T-cell (primary cell): ENCODE data around the gene IFT22. TPM values are rescaled to one million over a fixed set of nuclear protein-coding genes. Genes with fewer than 3 reads are reported as not detected.
"Not testable (repeated sequence)": the region's sequence is repeated elsewhere in the genome, so short reads cannot be mapped to it uniquely, and the experiment has no call there.

Experiments
- ATAC-seq, 4 experiments: fragments of 200-7000 bp in 3 of 4; fragments of 150-1000 bp in 1 of 4; cut with Tn5 transposase; replicated peaks in 1 of 4; 1 replicate in 3 of 4; 2 replicates in 1 of 4; pipeline ENCODE4 v1.10.0; 2021; ENCODE audit warnings: moderate library complexity in 3 of 4, mild to moderate bottlenecking in 2 of 4, moderate number of reproducible peaks in 1 of 4
- CTCF ChIA-PET, 2 donors: fragments of 300-600 bp; sonication (Branson Sonifier 250); formaldehyde crosslinking; loops; one replicate each; lab custom pipeline; 2022; ENCODE audit warnings: antibody characterized with exemption in 2 of 2; lab: Charles Lee
- POLR2A ChIA-PET, 2 donors: fragments of 300-600 bp; sonication (Branson Sonifier 250); formaldehyde crosslinking; loops; one replicate each; lab custom pipeline; 2022; ENCODE audit warnings: antibody characterized with exemption in 2 of 2; lab: Charles Lee
- DNase-seq, 35 experiments: peaks; one replicate each; pipeline versions ENCODE4 v3.0.0 to v3.0.0-alpha.2; 2013 to 2023
- H3K27ac ChIP-seq: one replicate; pipeline ENCODE4 v1.5.1; 2013; ENCODE audit warnings: low read length
- H3K27me3 ChIP-seq, 2 experiments: replicated peaks in 1 of 2; 1 replicate in 1 of 2; 2 replicates in 1 of 2; pipeline versions ENCODE4 v1.6.1 to v1.7.0; 2013; ENCODE audit warnings: low read length in 1 of 2, mixed read lengths in 1 of 2; ENCODE audit not compliant: control insufficient read depth in 2 of 2, insufficient read depth in 2 of 2; ENCODE audit errors: extremely low read depth in 1 of 2
- H3K36me3 ChIP-seq, 2 donors: 1 replicate in 1 of 2; 2 replicates in 1 of 2; pipeline versions ENCODE4 v1.6.1 to v1.7.0; 2013; ENCODE audit warnings: low read length in 1 of 2; ENCODE audit not compliant: control insufficient read depth in 2 of 2, insufficient read depth in 1 of 2; ENCODE audit errors: extremely low read depth in 1 of 2
- H3K4me1 ChIP-seq, 2 experiments: 1 replicate in 1 of 2; 2 replicates in 1 of 2; pipeline versions ENCODE4 v1.6.1 to v1.7.0; 2013; ENCODE audit warnings: low read length in 2 of 2, mixed read lengths in 1 of 2; ENCODE audit not compliant: insufficient read depth in 2 of 2, control insufficient read depth in 1 of 2; ENCODE audit errors: extremely low read depth in 1 of 2
- H3K4me3 ChIP-seq, 2 donors: 1 replicate in 1 of 2; 2 replicates in 1 of 2; pipeline versions ENCODE4 v1.5.1 to v1.7.0; 2013; ENCODE audit warnings: mild to moderate bottlenecking in 2 of 2, low read length in 1 of 2, moderate library complexity in 1 of 2; ENCODE audit not compliant: control insufficient read depth in 1 of 2; ENCODE audit errors: extremely low read depth in 1 of 2
- H3K9me3 ChIP-seq: 2 replicates; pipeline ENCODE4 v1.7.0; 2013
- H3K27ac Mint-ChIP-seq, 2 donors: one replicate each; pipeline ENCODE4 v1.8.0; 2020 to 2021; ENCODE audit warnings: mild to moderate bottlenecking in 2 of 2, mixed read lengths in 2 of 2
- H3K27me3 Mint-ChIP-seq, 2 donors: one replicate each; pipeline ENCODE4 v1.8.0; 2021 to 2022; ENCODE audit warnings: mixed read lengths in 2 of 2
- H3K36me3 Mint-ChIP-seq: one replicate; pipeline ENCODE4 v1.8.0; 2021; ENCODE audit warnings: mixed read lengths
- H3K4me1 Mint-ChIP-seq, 3 donors: one replicate each; pipeline ENCODE4 v1.8.0; 2020 to 2022; ENCODE audit warnings: mixed read lengths in 3 of 3, mild to moderate bottlenecking in 1 of 3
- H3K4me3 Mint-ChIP-seq, 3 donors: one replicate each; pipeline ENCODE4 v1.8.0; 2020 to 2022; ENCODE audit warnings: mild to moderate bottlenecking in 3 of 3, mixed read lengths in 3 of 3, moderate library complexity in 3 of 3
- H3K9me3 Mint-ChIP-seq, 3 donors: one replicate each; pipeline ENCODE4 v1.8.0; 2020 to 2022; ENCODE audit warnings: mixed read lengths in 3 of 3
- WGBS: methylation state at CpG from one replicate; pipeline ENCODE4 v1.1.5; 2013; ENCODE audit warnings: missing lambda C conversion rate; ENCODE audit not compliant: insufficient coverage; 5-methylcytosine and 5-hydroxymethylcytosine counted together
- total RNA-seq, 35 experiments: library from RNA in 6 of 35; stranded (reverse) in 6 of 35; fragments of 120-200 nt in 1 of 35; gene quantifications; one replicate each; pipeline versions ENCODE4 v1.2.1 to v1.2.4 and lab custom pipeline; 2013 to 2026

The IFT22 gene
- total RNA-seq, 5 donors from 2014 or later (not counting 1 experiment from before 2014, with no cell fraction given) = 1.4 to 6.5 (median 4.6) TPM

- Histone ChIP-seq H3K27ac (no peak overlapping the region), H3K36me3 (no peaks in the 10 kb centered on the region), H3K27me3 (peaks cover 0 to 36% of the 10 kb centered on the region in 2 experiments), H3K4me3 (no peak overlapping the region), H3K4me1 (peaks cover 0 to 8% of the 10 kb centered on the region in 2 experiments), H3K9me3 (no peaks in the 10 kb centered on the region)
- no peak for DNase-seq
- no peak for ATAC-seq
- Mint-ChIP-seq H3K27me3 (peaks cover 20 to 27% of the 10 kb centered on the region in 2 donors), H3K4me3 (no peak overlapping the region), H3K4me1 (peaks cover 6 to 15% (median 14%) of the 10 kb centered on the region in 3 donors), H3K9me3 (peaks cover 0 to 4% (median 0%) of the 10 kb centered on the region in 3 donors), H3K36me3 (no peaks in the 10 kb centered on the region), H3K27ac (no peak overlapping the region)
- no CpG with 5 or more reads among the region's 3 CpGs for WGBS
- ChIA-PET CTCF (interaction anchor here (0.5 to 1.1 kb wide), 3 partner anchors 144 to 545 kb away, joined by 3 to 4 read pairs (median 4); no protein-coding TSS in a partner anchor), POLR2A (no interaction called here)
These were observed 33.2 kb downstream of the IFT22 start for GRCh38 chr7:101288439-101288838.

DNA sequence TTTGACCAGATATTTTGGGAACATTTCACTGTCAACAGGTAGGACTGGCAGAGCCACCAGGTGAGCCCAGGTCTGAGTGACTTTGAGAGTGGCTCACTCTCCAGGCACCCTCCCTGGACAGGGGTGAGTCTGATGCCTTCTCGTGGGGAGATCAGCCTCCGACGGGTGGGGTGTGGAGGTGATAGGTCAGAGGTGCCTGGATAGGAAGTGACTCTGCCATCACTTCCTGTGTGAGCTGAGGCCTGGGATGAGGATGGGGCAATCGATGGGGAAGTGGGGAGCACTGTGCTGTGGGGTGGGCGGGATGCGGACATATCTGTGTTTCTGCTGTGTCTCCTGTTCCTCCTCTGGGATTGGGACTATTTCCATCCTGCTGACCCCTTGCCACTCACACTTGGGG, 34.6 kb downstream of the IFT22 start:
- POLR2A ChIA-PET = no interaction called here
- peaks cover 11 to 21% (median 20%) of the 10 kb centered on the region in 3 donors for H3K4me1 Mint-ChIP-seq

GRCh38 chr7:101285880-101286279, 35.7 kb downstream of the IFT22 start:
- H3K4me3 ChIP-seq, H3K9me3 Mint-ChIP-seq, POLR2A ChIA-PET, ATAC-seq, DNase-seq, H3K27ac ChIP-seq, H3K36me3 Mint-ChIP-seq, H3K36me3 ChIP-seq, H3K4me3 Mint-ChIP-seq, H3K9me3 ChIP-seq, CTCF ChIA-PET, H3K27ac Mint-ChIP-seq: not testable (repeated sequence)
- Histone ChIP-seq H3K27me3 (peaks cover 0 to 17% of the 10 kb centered on the region in 2 experiments), H3K4me1 (peaks cover 0 to 15% of the 10 kb centered on the region in 2 experiments)
- no CpG with 5 or more reads among the region's 3 CpGs for WGBS
- H3K27me3 Mint-ChIP-seq = peaks cover 11 to 15% of the 10 kb centered on the region in 2 donors
- H3K4me1 Mint-ChIP-seq = peaks cover 11 to 21% (median 20%) of the 10 kb centered on the region in 3 donors

More for the DNA sequence above, 34.6 kb downstream of the IFT22 start:
- no peak overlapping the region for H3K27ac Mint-ChIP-seq
- DNase-seq = no peak
- H3K4me3 Mint-ChIP-seq = no peak overlapping the region
- no peaks in the 10 kb centered on the region for H3K36me3 ChIP-seq
- H3K9me3 Mint-ChIP-seq = peaks cover 0 to 4% (median 0%) of the 10 kb centered on the region in 3 donors
- peaks cover 0 to 15% of the 10 kb centered on the region in 2 experiments for H3K4me1 ChIP-seq
- no peak overlapping the region for H3K4me3 ChIP-seq
- H3K9me3 ChIP-seq = no peaks in the 10 kb centered on the region
- H3K27me3 Mint-ChIP-seq = peaks cover 14 to 21% of the 10 kb centered on the region in 2 donors
- H3K36me3 Mint-ChIP-seq = no peaks in the 10 kb centered on the region
- no peak for ATAC-seq
- no peak overlapping the region for H3K27ac ChIP-seq
- 0% methylated on average over 1 of the region's 6 CpGs for WGBS
- CTCF ChIA-PET = no interaction called here
- peaks cover 0 to 26% of the 10 kb centered on the region in 2 experiments for H3K27me3 ChIP-seq

DNA sequence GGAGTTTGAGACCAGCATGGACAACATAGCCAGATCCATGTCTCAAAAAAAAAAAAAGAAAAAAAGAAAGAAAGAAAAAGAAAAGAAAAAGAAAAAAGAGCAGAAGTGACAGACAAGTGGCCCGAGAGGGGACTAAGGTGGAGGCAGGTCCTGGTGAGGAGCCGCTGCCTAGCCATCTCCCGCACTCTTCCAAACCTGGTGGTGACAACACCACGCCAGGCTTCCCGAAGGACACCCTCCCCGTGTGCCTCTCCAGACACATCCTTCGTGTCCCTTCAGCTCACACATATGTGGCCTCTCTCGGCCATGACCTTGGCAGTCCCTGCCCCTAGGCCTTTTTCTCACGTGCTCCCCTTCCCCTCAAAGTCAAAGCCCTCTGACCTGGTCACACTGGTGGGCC, 36.4 kb downstream of the IFT22 start:
- peaks cover 0 to 4% (median 0%) of the 10 kb centered on the region in 3 donors for H3K9me3 Mint-ChIP-seq
- H3K4me1 ChIP-seq = peaks cover 0 to 13% of the 10 kb centered on the region in 2 experiments
- H3K36me3 Mint-ChIP-seq = no peaks in the 10 kb centered on the region
- POLR2A ChIA-PET = no interaction called here
- peaks cover 5 to 14% (median 14%) of the 10 kb centered on the region in 3 donors for H3K4me1 Mint-ChIP-seq
- H3K27me3 ChIP-seq = peaks cover 0 to 12% of the 10 kb centered on the region in 2 experiments
- H3K9me3 ChIP-seq = no peaks in the 10 kb centered on the region
- no peak overlapping the region for H3K27ac Mint-ChIP-seq
- peaks cover 8 to 9% of the 10 kb centered on the region in 2 donors for H3K27me3 Mint-ChIP-seq
- WGBS = 100% methylated on average over 5 of the region's 9 CpGs
- CTCF ChIA-PET = interaction anchor here in 1 of 2 donors (0.6 to 0.7 kb wide), 2 partner anchors 138 to 1232 kb away, joined by 3 to 5 read pairs; no protein-coding TSS in a partner anchor
- H3K4me3 ChIP-seq = no peak overlapping the region
- no peak overlapping the region for H3K27ac ChIP-seq
- ATAC-seq = no peak
- H3K36me3 ChIP-seq = no peaks in the 10 kb centered on the region
- DNase-seq = no peak
- H3K4me3 Mint-ChIP-seq = no peak overlapping the region

GRCh38 chr7:101280912-101281311, 40.7 kb downstream of the IFT22 start:
- H3K9me3 ChIP-seq, H3K4me1 ChIP-seq, H3K4me3 ChIP-seq, H3K4me1 Mint-ChIP-seq, H3K27ac Mint-ChIP-seq, H3K4me3 Mint-ChIP-seq, H3K9me3 Mint-ChIP-seq, H3K36me3 Mint-ChIP-seq, POLR2A ChIA-PET, ATAC-seq, H3K27ac ChIP-seq, CTCF ChIA-PET, DNase-seq, H3K36me3 ChIP-seq: not testable (repeated sequence)
- peaks cover 14 to 26% of the 10 kb centered on the region in 2 donors for H3K27me3 Mint-ChIP-seq
- 79% methylated on average over 5 of the region's 8 CpGs for WGBS
- peaks cover 0 to 32% of the 10 kb centered on the region in 2 experiments for H3K27me3 ChIP-seq

DNA sequence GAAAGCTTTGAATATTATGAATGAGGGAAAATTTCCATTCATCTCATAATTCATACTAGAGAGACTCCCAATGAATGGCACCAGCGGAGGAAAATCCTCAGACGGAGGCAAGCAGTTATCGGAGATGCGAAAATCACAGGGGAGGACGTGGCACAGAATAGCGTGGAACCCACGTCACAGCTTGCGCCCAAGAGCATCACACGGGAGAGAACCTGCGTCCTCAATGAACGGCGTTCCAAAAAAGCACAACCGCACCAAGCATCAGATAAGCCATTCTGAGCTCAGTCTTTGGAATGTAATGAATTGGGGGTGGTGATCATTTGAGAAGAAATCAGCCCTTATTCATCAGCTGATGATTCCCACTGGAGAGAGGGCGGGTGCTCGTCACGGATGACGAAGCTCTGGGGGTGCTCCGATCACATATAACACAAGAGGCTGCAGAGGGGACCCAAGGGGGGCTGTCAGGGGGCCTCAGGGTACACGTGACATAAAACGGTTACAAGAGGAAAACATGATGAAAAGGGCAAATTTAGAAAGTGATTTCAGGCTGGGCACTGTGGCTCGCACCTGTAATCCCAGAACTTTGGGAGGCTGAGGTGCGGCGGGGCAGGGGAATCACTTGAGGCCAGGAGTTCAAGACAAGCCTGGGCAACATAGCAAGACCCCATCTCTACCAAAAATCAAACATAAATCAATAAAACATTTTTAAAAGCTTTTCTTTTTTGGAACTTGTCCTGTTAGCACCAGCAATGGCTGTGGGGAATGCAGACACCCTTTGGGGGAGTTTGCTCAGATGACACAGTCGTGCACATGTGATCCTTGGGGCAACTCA, 42.9 kb downstream of the IFT22 start:
- Mint-ChIP-seq H3K36me3 (no peaks in the 10 kb centered on the region), H3K4me3 (no peak overlapping the region), H3K27me3 (peaks cover 14 to 30% of the 10 kb centered on the region in 2 donors), H3K9me3 (no peaks in the 10 kb centered on the region), H3K27ac (no peak overlapping the region), H3K4me1 (peaks cover 5 to 6% (median 6%) of the 10 kb centered on the region in 3 donors)
- POLR2A ChIA-PET = no interaction called here
- Histone ChIP-seq H3K4me1 (peaks cover 0 to 7% of the 10 kb centered on the region in 2 experiments), H3K4me3 (no peak overlapping the region), H3K27ac (no peak overlapping the region), H3K27me3 (peaks cover 0 to 31% of the 10 kb centered on the region in 2 experiments), H3K9me3 (no peaks in the 10 kb centered on the region), H3K36me3 (no peaks in the 10 kb centered on the region)
- DNase-seq = no peak
- WGBS = 84% methylated on average over 19 of the region's 24 CpGs
- no peak for ATAC-seq
- CTCF ChIA-PET = interaction anchor here in 1 of 2 donors (0.5 to 0.7 kb wide), 2 partner anchors 50 to 59 kb away, joined by 4 read pairs; no protein-coding TSS in a partner anchor
